Muscle of leg (tissue), 11 donors: ENCODE results near the gene ZNF503. TPM values are rescaled to one million over a fixed set of nuclear protein-coding genes. Genes with fewer than 3 reads are reported as not detected.

ENCODE experiments used
- DNase-seq: peaks from one replicate; pipeline ENCODE4 v3.0.0; 2013
- H3K27ac ChIP-seq: one replicate; pipeline ENCODE4 v1.5.1; 2013; ENCODE audit warnings: mild to moderate bottlenecking, low read length, control low read depth
- H3K27me3 ChIP-seq: one replicate; pipeline ENCODE4 v1.6.1; 2013; ENCODE audit warnings: low read length; ENCODE audit not compliant: control insufficient read depth, insufficient read depth
- H3K36me3 ChIP-seq: one replicate; pipeline ENCODE4 v1.6.1; 2013; ENCODE audit warnings: low read length; ENCODE audit not compliant: control insufficient read depth, insufficient read depth
- H3K4me1 ChIP-seq: one replicate; pipeline ENCODE4 v1.6.1; 2013; ENCODE audit warnings: low read length; ENCODE audit not compliant: control insufficient read depth, insufficient read depth
- H3K4me3 ChIP-seq: one replicate; pipeline ENCODE4 v1.5.1; 2013; ENCODE audit warnings: low read length, control low read depth
- H3K9me3 ChIP-seq: replicated peaks from 2 replicates; pipeline ENCODE4 v1.6.1; 2013; ENCODE audit warnings: low read depth, low read length; ENCODE audit not compliant: control insufficient read depth
- WGBS: methylation state at CpG from one replicate; pipeline ENCODE4 v1.1.5; 2013; ENCODE audit warnings: missing lambda C conversion rate; ENCODE audit not compliant: insufficient coverage; 5-methylcytosine and 5-hydroxymethylcytosine counted together
- polyA plus RNA-seq, 8 donors: library from polyadenylated mRNA; unstranded; fragments of 120-200 nt; gene quantifications; one replicate each; pipeline versions ENCODE4 v1.2.1 to v1.2.3, GENCODE V29; 2013; ENCODE audit warnings: inconsistent platforms in 1 of 8, low replicate concordance in 1 of 8; ENCODE audit not compliant: insufficient read length in 8 of 8, insufficient read depth in 1 of 8
- total RNA-seq: library from RNA; stranded (reverse); fragments of 120-200 nt; gene quantifications from one replicate; pipeline ENCODE4 v1.2.4, GENCODE V29; 2013

The ZNF503 gene
- total and polyA plus RNA-seq, 9 donors = 3.6 to 19.1 (median 13.5) TPM

DNA sequence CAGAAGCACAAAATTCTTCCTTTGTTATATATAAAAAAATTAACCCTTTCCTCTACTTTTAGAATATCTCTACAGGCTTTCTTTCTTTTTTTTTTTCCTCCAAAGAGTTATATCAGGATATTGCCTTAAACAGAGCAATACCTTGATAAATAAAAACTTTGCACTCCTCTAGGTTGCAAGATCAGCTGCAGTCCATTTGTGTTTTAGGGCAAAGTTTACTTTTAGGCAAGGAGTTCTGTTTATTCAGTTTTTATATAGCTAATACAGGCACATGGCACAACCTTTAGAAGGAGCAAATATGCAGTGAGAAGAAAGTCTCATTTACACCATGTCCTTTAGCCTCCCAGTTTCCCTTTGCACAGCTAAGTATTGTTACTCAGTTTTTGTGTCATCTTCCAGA, 40.1 kb upstream of the ZNF503 start:
- H3K36me3 ChIP-seq = no peaks in the 10 kb centered on the region
- H3K9me3 ChIP-seq = peaks cover 22% of the 10 kb centered on the region
- no peak for DNase-seq
- H3K27me3 ChIP-seq = no peaks in the 10 kb centered on the region
- no peak overlapping the region for H3K27ac ChIP-seq
- no peak overlapping the region for H3K4me3 ChIP-seq
- H3K4me1 ChIP-seq = no peaks in the 10 kb centered on the region

DNA sequence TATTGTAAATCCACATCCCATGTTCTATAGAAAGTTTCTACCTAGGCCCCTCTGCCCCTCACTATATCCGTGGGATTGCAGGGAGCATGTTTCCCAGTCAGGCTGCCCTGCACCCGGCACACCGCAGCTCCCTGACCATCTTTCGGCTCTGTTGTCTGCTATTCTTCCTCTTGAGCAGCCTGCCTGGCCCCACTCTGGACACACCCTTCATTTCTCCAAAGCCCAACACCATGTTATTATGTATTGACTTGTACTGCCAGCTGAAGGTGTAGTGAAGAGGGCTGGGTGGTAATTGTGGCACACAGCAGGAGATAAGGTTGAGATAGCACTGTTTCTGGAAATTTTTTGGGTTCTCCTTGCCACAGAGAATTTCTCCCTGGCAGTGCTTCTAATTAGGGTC, 39.6 kb upstream of the ZNF503 start:
- peaks cover 18% of the 10 kb centered on the region for H3K9me3 ChIP-seq
- WGBS = 78% methylated on average over 1 of the region's 4 CpGs
- no peaks in the 10 kb centered on the region for H3K4me1 ChIP-seq
- DNase-seq = no peak
- H3K27me3 ChIP-seq = no peaks in the 10 kb centered on the region
- no peaks in the 10 kb centered on the region for H3K36me3 ChIP-seq
- H3K27ac ChIP-seq = no peak overlapping the region
- no peak overlapping the region for H3K4me3 ChIP-seq

DNA sequence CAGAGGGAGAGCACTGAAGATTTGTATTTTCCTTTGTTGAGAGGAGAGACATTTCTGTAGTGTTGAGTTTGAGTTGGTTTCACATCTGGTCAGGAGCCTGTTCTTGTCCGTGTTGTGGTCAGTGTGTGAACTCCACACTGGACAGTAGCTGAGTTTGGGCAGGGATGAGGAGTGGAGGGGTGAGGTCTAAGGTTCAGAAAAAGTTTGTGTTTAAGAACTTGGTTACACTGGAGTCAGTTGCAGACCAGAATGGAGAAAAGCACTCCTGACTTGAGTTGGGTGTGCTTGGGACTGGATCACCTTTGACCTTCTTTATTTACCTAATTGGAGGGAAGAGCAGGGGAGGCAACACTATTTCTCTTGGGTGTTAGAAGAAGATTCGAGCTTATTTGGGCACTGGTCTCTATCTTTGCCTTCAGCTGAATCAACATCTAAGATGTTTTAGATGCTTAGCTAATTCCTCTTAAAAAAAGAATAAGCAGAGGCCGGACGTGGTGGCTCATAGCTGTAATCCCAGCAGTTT, 38.8 kb upstream of the ZNF503 start:
- Histone ChIP-seq H3K36me3 (no peaks in the 10 kb centered on the region), H3K4me3 (no peak overlapping the region), H3K27ac (no peak overlapping the region), H3K4me1 (no peaks in the 10 kb centered on the region), H3K9me3 (peaks cover 15% of the 10 kb centered on the region), H3K27me3 (no peaks in the 10 kb centered on the region)
- no peak for DNase-seq
- WGBS = 92% methylated on average over 3 of the region's 4 CpGs

DNA sequence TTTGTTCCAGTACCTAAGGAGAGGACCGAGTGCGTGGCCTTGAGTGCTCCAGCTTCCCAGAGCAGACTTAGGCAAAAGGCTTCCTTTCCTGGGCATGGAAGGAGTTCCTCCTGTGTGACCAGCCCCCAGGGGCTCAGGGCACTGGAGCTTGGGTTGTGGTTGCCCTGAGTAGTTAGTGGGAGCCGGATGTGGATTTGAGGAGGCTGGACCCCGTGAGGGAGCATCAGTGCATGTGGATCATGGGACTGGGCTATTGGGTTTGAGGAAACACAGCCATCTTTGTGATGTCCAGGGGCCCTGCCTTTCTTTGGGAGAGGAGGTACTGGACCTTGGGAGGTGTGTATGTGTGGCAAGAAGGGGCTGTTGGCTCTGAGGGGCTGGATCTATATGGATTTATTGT, 38.2 kb upstream of the ZNF503 start:
- DNase-seq = no peak
- Histone ChIP-seq H3K9me3 (peaks cover 13% of the 10 kb centered on the region), H3K4me1 (no peaks in the 10 kb centered on the region)

DNA sequence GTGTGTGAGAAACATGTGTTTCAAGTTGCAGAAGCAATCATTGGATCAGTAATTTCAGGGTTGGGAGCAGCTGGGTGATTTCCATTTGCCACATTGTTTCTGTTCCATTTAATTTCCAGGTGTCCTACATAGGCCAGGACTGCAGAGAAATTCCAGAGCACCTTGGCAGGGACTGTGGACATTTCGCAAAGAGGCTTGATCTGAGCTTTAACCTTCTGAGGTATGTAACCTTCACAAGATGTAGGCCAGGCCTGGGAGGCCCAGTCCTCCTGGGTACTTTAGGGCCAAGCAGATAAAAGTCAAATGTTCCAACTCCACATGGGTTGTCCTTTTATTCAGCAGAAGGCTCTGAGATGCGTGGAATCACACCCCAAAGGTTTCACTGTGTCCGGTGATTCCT, 36.7 kb upstream of the ZNF503 start:
- Histone ChIP-seq H3K27me3 (peaks cover 5% of the 10 kb centered on the region), H3K4me1 (no peaks in the 10 kb centered on the region), H3K27ac (no peak overlapping the region), H3K9me3 (peaks cover 4% of the 10 kb centered on the region), H3K4me3 (no peak overlapping the region), H3K36me3 (no peaks in the 10 kb centered on the region)
- 65% methylated on average over 3 of the region's 3 CpGs for WGBS
- no peak for DNase-seq

More for the DNA sequence above, 38.2 kb upstream of the ZNF503 start:
- no peaks in the 10 kb centered on the region for H3K36me3 ChIP-seq
- H3K27me3 ChIP-seq = no peaks in the 10 kb centered on the region
- 59% methylated on average over 4 of the region's 4 CpGs for WGBS
- no peak overlapping the region for H3K4me3 ChIP-seq
- no peak overlapping the region for H3K27ac ChIP-seq

DNA sequence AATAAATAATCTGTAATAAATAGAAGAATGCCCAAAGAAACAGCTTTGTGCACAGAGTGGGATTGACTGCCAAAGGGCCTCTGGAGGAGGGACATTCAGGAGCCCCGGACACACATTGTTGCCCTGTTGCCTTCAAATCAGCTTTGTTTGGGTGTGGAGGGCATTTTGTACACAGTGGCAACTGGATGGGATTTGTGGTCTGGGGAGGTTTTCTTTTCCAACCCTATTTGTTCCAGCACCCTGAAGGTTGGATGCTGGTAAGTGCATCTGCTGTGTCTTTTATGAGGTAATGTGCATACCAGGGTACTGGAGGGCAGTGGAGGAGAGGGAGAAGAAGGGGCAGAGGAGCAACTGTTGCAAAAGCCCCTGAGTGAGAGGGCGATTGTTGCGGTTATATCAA, 36.1 kb upstream of the ZNF503 start:
- H3K36me3 ChIP-seq = no peaks in the 10 kb centered on the region
- H3K9me3 ChIP-seq = no peaks in the 10 kb centered on the region
- no peak overlapping the region for H3K4me3 ChIP-seq
- H3K4me1 ChIP-seq = no peaks in the 10 kb centered on the region
- 94% methylated on average over 3 of the region's 3 CpGs for WGBS
- peaks cover 9% of the 10 kb centered on the region for H3K27me3 ChIP-seq
- no peak overlapping the region for H3K27ac ChIP-seq
- DNase-seq = no peak

DNA sequence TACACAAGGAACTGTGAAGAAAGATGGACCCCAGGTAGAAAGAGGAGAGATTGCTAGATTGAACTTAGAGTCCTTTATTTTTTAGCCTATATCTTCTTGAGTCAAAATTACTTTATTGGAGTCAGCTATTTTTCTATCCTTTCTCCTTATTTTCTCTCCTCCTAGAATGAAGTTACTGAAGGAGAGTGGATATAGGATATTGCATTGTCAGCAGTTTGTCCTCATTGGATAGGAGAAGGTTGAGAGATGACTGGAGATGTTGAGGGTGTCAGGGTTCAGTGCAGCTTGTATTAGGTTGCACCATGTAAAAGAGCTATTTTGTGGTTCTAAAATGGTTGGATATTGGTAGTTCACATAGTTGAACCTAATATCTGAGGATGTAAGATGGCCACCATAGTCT, 35.3 kb upstream of the ZNF503 start:
- no peak overlapping the region for H3K4me3 ChIP-seq
- no peaks in the 10 kb centered on the region for H3K9me3 ChIP-seq
- H3K27ac ChIP-seq = no peak overlapping the region
- no peaks in the 10 kb centered on the region for H3K36me3 ChIP-seq
- peaks cover under 1% of the 10 kb centered on the region for H3K4me1 ChIP-seq
- DNase-seq = no peak
- peaks cover 15% of the 10 kb centered on the region for H3K27me3 ChIP-seq

DNA sequence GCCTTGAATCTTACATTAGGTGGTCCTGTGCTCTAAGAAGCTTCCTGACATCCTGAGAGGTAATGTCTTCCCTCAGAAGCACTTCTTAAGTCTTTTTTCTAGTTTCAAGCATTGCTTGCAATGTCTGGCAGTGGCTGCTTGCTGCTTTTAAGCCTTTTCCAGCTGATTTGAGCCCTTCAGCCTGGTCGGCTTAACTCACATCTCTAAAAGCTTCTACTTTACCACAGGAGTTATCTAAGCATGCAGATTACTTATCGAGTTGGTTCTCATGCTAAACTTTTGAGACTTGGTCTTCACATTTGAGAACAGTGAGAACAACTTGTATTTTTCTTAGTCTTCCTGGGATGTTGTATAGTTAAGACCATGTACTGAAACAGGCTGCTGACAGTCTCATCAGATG, 33.7 kb upstream of the ZNF503 start:
- no peak overlapping the region for H3K4me3 ChIP-seq
- H3K4me1 ChIP-seq = peaks cover 14% of the 10 kb centered on the region
- no CpG with 5 or more reads among the region's 2 CpGs for WGBS
- no peaks in the 10 kb centered on the region for H3K36me3 ChIP-seq
- no peak overlapping the region for H3K27ac ChIP-seq
- H3K27me3 ChIP-seq = peaks cover 19% of the 10 kb centered on the region
- DNase-seq = no peak
- H3K9me3 ChIP-seq = no peaks in the 10 kb centered on the region

DNA sequence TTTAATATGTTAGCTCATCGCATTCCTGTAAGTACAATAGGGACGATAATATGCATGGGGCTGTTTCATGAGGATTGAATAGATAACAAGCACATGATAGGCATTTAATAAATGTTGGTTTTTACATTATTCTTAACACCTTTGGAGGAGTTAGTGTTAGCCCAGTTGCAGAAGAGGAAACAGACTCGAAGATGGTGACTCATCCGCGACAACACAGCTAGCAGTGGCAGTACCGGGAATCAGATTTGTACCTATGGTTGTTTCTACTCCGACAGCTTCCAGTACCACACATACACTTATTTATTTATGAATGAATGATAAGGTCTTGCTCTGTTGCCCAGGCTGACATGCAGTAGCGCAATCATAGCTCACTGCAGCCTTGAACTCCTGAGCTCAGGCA, 32.7 kb upstream of the ZNF503 start:
- Histone ChIP-seq H3K9me3 (no peaks in the 10 kb centered on the region), H3K27me3 (peaks cover 20% of the 10 kb centered on the region), H3K4me3 (no peak overlapping the region), H3K36me3 (no peaks in the 10 kb centered on the region), H3K27ac (no peak overlapping the region), H3K4me1 (peaks cover 19% of the 10 kb centered on the region)
- DNase-seq = no peak
- WGBS = 100% methylated on average over 1 of the region's 8 CpGs

DNA sequence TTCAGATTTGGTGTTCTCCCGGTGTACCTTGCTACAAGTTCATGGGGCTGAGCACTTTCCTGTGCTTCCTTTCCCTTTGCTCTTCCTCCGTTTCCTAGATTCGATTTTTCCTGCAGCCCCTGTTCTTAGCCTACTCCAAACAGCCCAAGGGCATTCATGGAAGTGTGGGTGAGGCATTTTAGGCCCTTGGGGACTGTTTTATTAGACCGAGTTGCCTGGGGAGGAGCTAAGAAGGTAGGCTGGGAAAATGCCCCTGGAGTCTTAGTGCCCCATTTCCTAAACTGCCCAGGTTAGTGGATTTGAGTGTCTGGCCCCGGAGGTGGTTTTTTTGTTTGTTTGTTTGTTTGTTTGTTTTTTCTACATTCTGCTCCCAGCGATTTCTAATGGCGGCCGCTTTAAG, 31.7 kb upstream of the ZNF503 start:
- 44% methylated on average over 3 of the region's 8 CpGs for WGBS
- no peak for DNase-seq
- no peaks in the 10 kb centered on the region for H3K9me3 ChIP-seq
- H3K4me3 ChIP-seq = no peak overlapping the region
- peaks cover 19% of the 10 kb centered on the region for H3K4me1 ChIP-seq
- no peak overlapping the region for H3K27ac ChIP-seq
- peaks cover 20% of the 10 kb centered on the region for H3K27me3 ChIP-seq
- no peaks in the 10 kb centered on the region for H3K36me3 ChIP-seq

DNA sequence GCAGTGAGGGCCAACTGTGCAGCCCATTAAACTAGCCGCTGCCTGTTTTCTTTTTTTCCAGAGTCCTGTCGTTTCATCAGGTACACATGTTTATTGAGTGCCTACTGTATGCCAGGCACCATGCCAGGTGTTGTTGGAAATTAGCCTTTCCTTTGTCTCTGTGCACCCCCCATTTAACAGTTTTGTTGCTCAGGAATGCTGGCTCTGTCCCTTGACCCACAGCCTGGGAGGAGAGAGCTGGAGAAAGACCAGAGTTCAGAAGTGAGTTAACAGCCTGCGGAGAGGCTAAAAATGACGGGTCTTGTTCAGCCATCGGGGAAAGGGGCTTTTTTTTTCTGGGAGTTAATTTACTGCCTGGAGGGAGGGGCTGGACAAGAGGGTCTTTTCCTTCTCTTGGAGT, 31.2 kb upstream of the ZNF503 start:
- Histone ChIP-seq H3K36me3 (no peaks in the 10 kb centered on the region), H3K4me3 (no peak overlapping the region), H3K4me1 (peaks cover 19% of the 10 kb centered on the region), H3K9me3 (no peaks in the 10 kb centered on the region), H3K27ac (no peak overlapping the region), H3K27me3 (peaks cover 20% of the 10 kb centered on the region)
- 37% methylated on average over 3 of the region's 5 CpGs for WGBS
- no peak for DNase-seq
